ENCODE results near the gene CLIP3.

The CLIP3 gene

DNA sequence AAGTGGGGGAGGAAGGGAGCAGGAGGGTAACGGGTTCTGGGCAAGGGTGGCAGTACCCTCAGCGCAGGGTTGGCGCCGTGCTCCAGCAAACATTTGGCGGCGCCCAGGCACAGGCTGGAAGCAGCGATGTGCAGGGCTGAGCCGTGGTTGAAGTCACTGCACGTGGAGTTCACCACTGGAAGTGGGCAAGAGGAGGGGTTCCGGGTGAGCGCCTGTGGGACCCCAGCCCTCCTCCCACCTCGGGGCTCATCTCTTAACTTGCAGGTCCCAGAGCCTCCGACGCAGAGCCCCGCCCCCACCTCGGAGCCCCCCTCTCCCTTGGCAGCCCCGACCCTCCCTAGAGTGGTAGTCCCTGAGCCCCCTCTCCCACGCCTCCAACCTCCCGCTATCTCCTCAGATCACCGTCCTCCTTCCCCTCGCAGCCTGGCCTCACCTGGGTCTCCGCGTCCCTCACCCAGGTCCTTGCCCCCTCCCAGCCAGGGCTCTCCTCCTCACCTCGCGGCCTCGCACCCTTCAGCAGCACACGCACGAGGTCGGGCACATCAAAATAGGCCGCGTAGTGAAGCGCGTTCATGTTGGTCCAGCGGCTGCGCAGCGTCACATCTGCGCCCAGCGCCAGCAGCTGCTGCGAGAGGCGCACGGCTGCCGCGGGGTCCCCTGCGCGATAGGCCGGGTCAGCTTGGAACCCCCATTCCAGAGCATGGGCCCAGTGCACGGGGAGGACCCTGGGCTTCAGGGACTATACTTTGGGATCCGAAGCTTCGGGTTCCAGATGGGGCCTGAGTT lies 6.4 kb downstream of the CLIP3 start:
- H3K4me3 ChIP-seq (ENCODE audit: low read depth, low read length) = no peak overlapping the region
- TF ChIP-seq, protein P1, sequence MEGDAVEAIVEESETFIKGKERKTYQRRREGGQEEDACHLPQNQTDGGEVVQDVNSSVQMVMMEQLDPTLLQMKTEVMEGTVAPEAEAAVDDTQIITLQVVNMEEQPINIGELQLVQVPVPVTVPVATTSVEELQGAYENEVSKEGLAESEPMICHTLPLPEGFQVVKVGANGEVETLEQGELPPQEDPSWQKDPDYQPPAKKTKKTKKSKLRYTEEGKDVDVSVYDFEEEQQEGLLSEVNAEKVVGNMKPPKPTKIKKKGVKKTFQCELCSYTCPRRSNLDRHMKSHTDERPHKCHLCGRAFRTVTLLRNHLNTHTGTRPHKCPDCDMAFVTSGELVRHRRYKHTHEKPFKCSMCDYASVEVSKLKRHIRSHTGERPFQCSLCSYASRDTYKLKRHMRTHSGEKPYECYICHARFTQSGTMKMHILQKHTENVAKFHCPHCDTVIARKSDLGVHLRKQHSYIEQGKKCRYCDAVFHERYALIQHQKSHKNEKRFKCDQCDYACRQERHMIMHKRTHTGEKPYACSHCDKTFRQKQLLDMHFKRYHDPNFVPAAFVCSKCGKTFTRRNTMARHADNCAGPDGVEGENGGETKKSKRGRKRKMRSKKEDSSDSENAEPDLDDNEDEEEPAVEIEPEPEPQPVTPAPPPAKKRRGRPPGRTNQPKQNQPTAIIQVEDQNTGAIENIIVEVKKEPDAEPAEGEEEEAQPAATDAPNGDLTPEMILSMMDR (IDR thresholded peaks at IDR 0.05; ENCODE audit: insufficient read depth, low read length, missing control alignments) = no peak
- POLR2A ChIA-PET = no interaction called here
- DNase-seq (ENCODE audit: low read depth, low spot score) = no peak
- CTCF ChIA-PET = no interaction called here

DNA sequence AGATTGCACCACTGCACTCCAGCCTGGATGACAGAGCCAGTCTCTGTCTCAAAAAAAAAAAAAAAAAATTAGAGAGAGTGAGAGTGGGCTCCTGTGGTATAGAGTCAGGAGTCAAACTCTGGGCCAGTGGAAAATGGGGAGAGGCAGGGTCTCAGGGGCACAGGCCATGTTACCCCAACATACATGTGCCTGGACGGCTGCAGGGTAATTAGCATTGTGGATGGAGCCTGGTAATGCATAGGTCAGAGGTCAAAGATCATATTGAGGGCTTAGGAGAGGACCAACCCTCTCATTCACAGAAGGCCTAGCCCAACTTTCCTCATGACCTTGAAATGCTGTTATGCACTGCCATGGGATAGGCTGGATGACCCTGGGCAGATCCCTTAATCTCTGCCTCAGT lies 7.1 kb downstream of the CLIP3 start:
- ChIA-PET POLR2A (no interaction called here), CTCF (no interaction called here)
- DNase-seq (ENCODE audit: low read depth, low spot score) = no peak
- TF ChIP-seq, protein P1 (IDR thresholded peaks at IDR 0.05; ENCODE audit: insufficient read depth, low read length, missing control alignments) = no peak
- H3K4me3 ChIP-seq (ENCODE audit: low read depth, low read length) = no peak overlapping the region

GRCh38 chr19:36023432-36023831 lies 9.2 kb downstream of the CLIP3 start:
- CTCF ChIA-PET = interaction anchor here (0.6 kb wide), 1 partner anchor 56 kb away, joined by 3 read pairs; no protein-coding TSS in a partner anchor
- H3K4me3 ChIP-seq (ENCODE audit: low read depth, low read length) = no peak overlapping the region
- no peak for DNase-seq (ENCODE audit: low read depth, low spot score)
- POLR2A ChIA-PET = no interaction called here
- TF ChIP-seq, protein P1 (IDR thresholded peaks at IDR 0.05; ENCODE audit: insufficient read depth, low read length, missing control alignments) = no peak

GRCh38 chr19:36019061-36019670 lies 13.5 kb downstream of the CLIP3 start:
- H3K4me3 ChIP-seq (ENCODE audit: low read depth, low read length) = no peak overlapping the region
- TF ChIP-seq, protein P1 (IDR thresholded peaks at IDR 0.05; ENCODE audit: insufficient read depth, low read length, missing control alignments) = no peak
- CTCF ChIA-PET = no interaction called here
- POLR2A ChIA-PET = interaction anchor here (0.7 kb wide), 1 partner anchor 25 kb away, joined by 4 read pairs; no protein-coding TSS in a partner anchor
- DNase-seq (ENCODE audit: low read depth, low spot score) = no peak

- DNase-seq (ENCODE audit: low read depth, low spot score) = peak; percentile 86
- POLR2A ChIA-PET = interaction anchor here (0.6 to 1.5 kb wide), 8 partner anchors 13 to 131 kb away, joined by 3 to 6 read pairs (median 3); partner anchors contain the start of genes POLR2I, SDHAF1 and THAP8
- CTCF ChIA-PET = interaction anchor here (0.7 to 1.7 kb wide), 5 partner anchors 9 to 20 kb away, joined by 3 to 6 read pairs (median 4); no protein-coding TSS in a partner anchor
- TF ChIP-seq, protein P1 (IDR thresholded peaks at IDR 0.05; ENCODE audit: insufficient read depth, low read length, missing control alignments) = no peak
- H3K4me3 ChIP-seq (ENCODE audit: low read depth, low read length) = peak within 1 kb of the TSS; percentile 86
These were observed 18.4 kb downstream of the CLIP3 start, which contains the start of gene ALKBH6 for GRCh38 chr19:36014012-36014924. Gene ALKBH6 (minus strand): TSS chr19:36014213. CDS start chr19:36013397, 816 bp downstream.
